Natural killer cell (primary cell): Measurements from ENCODE around the gene TRAPPC1. TPM values are rescaled to one million over a fixed set of nuclear protein-coding genes. Genes with fewer than 3 reads are reported as not detected.
A peak's percentile ranks its signal among the peaks of the same experiment; 100 is the strongest.

Experiments used
- ATAC-seq, 3 donors: fragments of 150-1000 bp in 2 of 3; fragments of 200-7000 bp in 1 of 3; cut with Tn5 transposase; 1 replicate in 1 of 3; 2 replicates in 2 of 3; pipeline ENCODE4 v1.10.0; 2021; ENCODE audit warnings: mild to moderate bottlenecking in 2 of 3, moderate library complexity in 2 of 3
- DNase-seq, 2 donors: peaks; one replicate each; pipeline versions ENCODE4 v3.0.0 to v3.0.0-alpha.2; 2013 to 2021; ENCODE audit warnings: mixed read lengths in 1 of 2
- H3K27ac ChIP-seq: one replicate; pipeline ENCODE4 v1.5.1; 2013; ENCODE audit warnings: mild to moderate bottlenecking, low read length
- H3K27me3 ChIP-seq: one replicate; pipeline ENCODE4 v1.6.1; 2013; ENCODE audit warnings: low read length; ENCODE audit not compliant: control insufficient read depth, insufficient read depth
- H3K36me3 ChIP-seq: one replicate; pipeline ENCODE4 v1.6.1; 2013; ENCODE audit warnings: low read length; ENCODE audit not compliant: control insufficient read depth, insufficient read depth
- H3K4me1 ChIP-seq: one replicate; pipeline ENCODE4 v1.6.1; 2013; ENCODE audit warnings: low read length; ENCODE audit not compliant: control insufficient read depth, insufficient read depth
- H3K4me3 ChIP-seq: one replicate; pipeline ENCODE4 v1.5.1; 2013; ENCODE audit warnings: low read length
- H3K9me3 ChIP-seq: one replicate; pipeline ENCODE4 v1.6.1; 2013; ENCODE audit warnings: low read length; ENCODE audit not compliant: control insufficient read depth, insufficient read depth
- H3K27ac Mint-ChIP-seq, 2 donors: one replicate each; pipeline ENCODE4 v1.8.0; 2022; ENCODE audit warnings: mild to moderate bottlenecking in 2 of 2, mixed read lengths in 2 of 2, moderate library complexity in 1 of 2
- H3K27me3 Mint-ChIP-seq, 2 donors: one replicate each; pipeline ENCODE4 v1.8.0; 2022; ENCODE audit warnings: low read depth in 2 of 2, mixed read lengths in 2 of 2
- H3K36me3 Mint-ChIP-seq: one replicate; pipeline ENCODE4 v1.8.0; 2022; ENCODE audit warnings: mixed read lengths
- H3K4me1 Mint-ChIP-seq, 2 donors: one replicate each; pipeline ENCODE4 v1.8.0; 2022; ENCODE audit warnings: mixed read lengths in 2 of 2
- H3K4me3 Mint-ChIP-seq: one replicate; pipeline ENCODE4 v1.8.0; 2022; ENCODE audit warnings: mild to moderate bottlenecking, moderate library complexity, mixed read lengths
- H3K9me3 Mint-ChIP-seq, 2 donors: one replicate each; pipeline ENCODE4 v1.8.0; 2022; ENCODE audit warnings: mixed read lengths in 2 of 2
- WGBS: methylation state at CpG from one replicate; pipeline ENCODE4 v1.1.7; 2013; ENCODE audit warnings: missing lambda C conversion rate; ENCODE audit not compliant: insufficient coverage; 5-methylcytosine and 5-hydroxymethylcytosine counted together
- intact Hi-C: fragments of 100-400 bp; cut with micrococcal nuclease; formaldehyde crosslinking; loops from one replicate; pipeline ENCODE4 v1.14.2; 2022
- total RNA-seq, 4 donors: library from RNA; stranded (reverse); fragments of 120-200 nt in 1 of 4; gene quantifications; one replicate each; pipeline versions ENCODE4 v1.2.3 to v1.2.4, GENCODE V29; 2013 to 2022
- TF ChIP-seq, protein P1 (sequence below): fragments of 200-600 bp; IDR thresholded peaks from one replicate; pipeline ENCODE4 v1.8.0; 2022; ENCODE audit warnings: antibody characterized with exemption

The TRAPPC1 gene
- total RNA-seq, 3 donors from 2014 or later (not counting 1 experiment from before 2014, with no cell fraction given): 122 to 144 (median 135) TPM

DNA sequence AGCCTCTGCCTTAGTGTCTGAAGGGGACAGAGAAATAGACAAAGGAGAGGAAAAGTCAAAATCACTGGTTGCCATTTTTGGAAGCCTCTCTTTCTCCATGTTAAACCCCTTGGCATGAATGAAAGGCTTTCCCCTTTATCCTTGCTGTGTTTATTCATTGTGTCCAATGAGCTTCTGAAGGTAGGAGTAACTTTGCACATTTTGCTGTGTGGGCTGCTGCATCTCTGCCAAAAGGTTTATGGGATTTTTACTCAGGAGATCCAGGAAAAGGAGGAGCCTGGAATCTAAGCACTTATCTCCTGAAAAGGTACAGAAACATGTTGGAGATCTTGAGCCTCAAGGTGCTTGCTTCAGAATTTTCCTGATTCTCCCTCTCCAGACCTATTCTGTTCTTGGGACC lies 4.1 kb upstream of the TRAPPC1 start:
- H3K4me1 Mint-ChIP-seq: peaks cover 33 to 46% of the 10 kb centered on the region in 2 donors
- DNase-seq (no peak), ATAC-seq (no peak)
- no peak overlapping the region for H3K4me3 Mint-ChIP-seq
- TF ChIP-seq, protein P1, sequence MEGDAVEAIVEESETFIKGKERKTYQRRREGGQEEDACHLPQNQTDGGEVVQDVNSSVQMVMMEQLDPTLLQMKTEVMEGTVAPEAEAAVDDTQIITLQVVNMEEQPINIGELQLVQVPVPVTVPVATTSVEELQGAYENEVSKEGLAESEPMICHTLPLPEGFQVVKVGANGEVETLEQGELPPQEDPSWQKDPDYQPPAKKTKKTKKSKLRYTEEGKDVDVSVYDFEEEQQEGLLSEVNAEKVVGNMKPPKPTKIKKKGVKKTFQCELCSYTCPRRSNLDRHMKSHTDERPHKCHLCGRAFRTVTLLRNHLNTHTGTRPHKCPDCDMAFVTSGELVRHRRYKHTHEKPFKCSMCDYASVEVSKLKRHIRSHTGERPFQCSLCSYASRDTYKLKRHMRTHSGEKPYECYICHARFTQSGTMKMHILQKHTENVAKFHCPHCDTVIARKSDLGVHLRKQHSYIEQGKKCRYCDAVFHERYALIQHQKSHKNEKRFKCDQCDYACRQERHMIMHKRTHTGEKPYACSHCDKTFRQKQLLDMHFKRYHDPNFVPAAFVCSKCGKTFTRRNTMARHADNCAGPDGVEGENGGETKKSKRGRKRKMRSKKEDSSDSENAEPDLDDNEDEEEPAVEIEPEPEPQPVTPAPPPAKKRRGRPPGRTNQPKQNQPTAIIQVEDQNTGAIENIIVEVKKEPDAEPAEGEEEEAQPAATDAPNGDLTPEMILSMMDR: no peak
- no peaks in the 10 kb centered on the region for H3K9me3 ChIP-seq
- no peak overlapping the region for H3K4me3 ChIP-seq
- no peaks in the 10 kb centered on the region for H3K27me3 Mint-ChIP-seq
- peaks cover 10% of the 10 kb centered on the region for H3K36me3 Mint-ChIP-seq
- intact Hi-C loops: no loop called here
- no peaks in the 10 kb centered on the region for H3K9me3 Mint-ChIP-seq
- H3K36me3 ChIP-seq: peaks cover 17% of the 10 kb centered on the region
- peaks cover 19% of the 10 kb centered on the region for H3K4me1 ChIP-seq
- H3K27ac Mint-ChIP-seq: no peak overlapping the region
- no peaks in the 10 kb centered on the region for H3K27me3 ChIP-seq
- no peak overlapping the region for H3K27ac ChIP-seq

DNA sequence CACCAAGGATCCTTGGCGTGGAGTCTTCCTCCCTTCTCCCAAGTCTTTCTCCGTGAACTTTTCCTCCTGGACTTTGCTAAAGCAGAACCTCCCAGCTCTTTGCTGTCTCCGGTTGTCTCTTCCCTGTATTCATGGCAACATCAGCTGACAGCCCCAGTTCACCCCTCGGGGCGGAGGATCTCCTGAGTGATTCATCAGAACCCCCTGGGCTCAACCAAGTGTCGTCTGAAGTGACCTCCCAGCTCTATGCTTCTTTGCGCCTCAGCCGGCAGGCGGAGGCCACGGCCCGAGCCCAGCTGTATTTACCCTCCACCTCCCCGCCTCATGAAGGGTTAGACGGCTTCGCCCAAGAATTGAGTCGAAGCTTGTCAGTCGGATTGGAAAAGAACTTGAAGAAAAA lies 1.2 kb upstream of the TRAPPC1 start:
- ATAC-seq (peak in 1 of 3 donors; percentile 24), DNase-seq (peak; percentile 40 to 44)
- Mint-ChIP-seq H3K27ac (peak overlapping the region; percentile 96 to 98), H3K4me1 (peaks cover 36 to 56% of the 10 kb centered on the region in 2 donors), H3K36me3 (no peaks in the 10 kb centered on the region), H3K27me3 (no peaks in the 10 kb centered on the region), H3K4me3 (peak overlapping the region; percentile 99), H3K9me3 (no peaks in the 10 kb centered on the region)
- WGBS: 18% methylated on average over 16 of the region's 16 CpGs
- H3K27me3 ChIP-seq: no peaks in the 10 kb centered on the region
- H3K36me3 ChIP-seq: peaks cover 3% of the 10 kb centered on the region
- intact Hi-C loops: loop anchor here (1.0 to 5.0 kb wide), 4 partner anchors 10 to 190 kb away; partner anchors contain the start of gene CHD3
- H3K9me3 ChIP-seq: no peaks in the 10 kb centered on the region
- H3K4me3 ChIP-seq: peak overlapping the region; percentile 74
- no peak overlapping the region for H3K27ac ChIP-seq
- H3K4me1 ChIP-seq: peaks cover 31% of the 10 kb centered on the region
- TF ChIP-seq, protein P1: no peak

DNA sequence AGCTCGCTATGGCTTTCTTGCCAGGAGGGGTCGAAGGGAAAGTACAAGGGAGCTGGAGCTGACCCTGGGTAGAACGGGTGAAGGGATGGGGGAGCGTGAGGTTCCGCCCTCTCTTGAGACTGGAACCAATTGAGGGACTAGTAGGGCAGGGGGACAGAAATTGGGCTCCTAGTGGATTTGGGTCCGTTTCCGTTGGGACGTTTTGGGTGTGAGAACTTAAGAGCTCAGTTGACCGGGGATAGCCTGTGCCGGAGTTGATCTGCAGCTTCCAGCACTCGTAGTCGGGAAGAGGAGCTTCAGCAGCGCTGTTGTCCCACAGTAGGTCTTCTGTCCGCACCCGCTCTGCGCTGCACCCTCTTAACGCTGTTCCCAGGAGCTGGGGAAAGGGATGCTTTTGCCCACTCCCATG lies 741 bp upstream of the TRAPPC1 start:
- DNase-seq: no peak
- no peaks in the 10 kb centered on the region for H3K9me3 Mint-ChIP-seq
- 0% methylated on average over 17 of the region's 17 CpGs for WGBS
- Histone ChIP-seq H3K27me3 (no peaks in the 10 kb centered on the region), H3K9me3 (no peaks in the 10 kb centered on the region), H3K36me3 (peaks cover 3% of the 10 kb centered on the region), H3K27ac (peak overlapping the region; percentile 79), H3K4me3 (peak overlapping the region; percentile 74), H3K4me1 (peaks cover 31% of the 10 kb centered on the region)
- H3K36me3 Mint-ChIP-seq: no peaks in the 10 kb centered on the region
- peak; percentile 18 to 27 (median 24) for ATAC-seq
- H3K27me3 Mint-ChIP-seq: no peaks in the 10 kb centered on the region
- TF ChIP-seq, protein P1: no peak
- intact Hi-C loops: loop anchor here (1.0 to 5.0 kb wide), 4 partner anchors 9 to 189 kb away; partner anchors contain the start of gene CHD3
- H3K27ac Mint-ChIP-seq: peak overlapping the region; percentile 96 to 98
- H3K4me1 Mint-ChIP-seq: peaks cover 36 to 56% of the 10 kb centered on the region in 2 donors
- H3K4me3 Mint-ChIP-seq: peak overlapping the region; percentile 99
